ENCODE data around the gene MAB21L4. TPM values are rescaled to one million over a fixed set of nuclear protein-coding genes. Genes with fewer than 3 reads are reported as not detected.
A peak's percentile ranks its signal among the peaks of the same experiment; 100 is the strongest.

The MAB21L4 gene
- total and polyA plus RNA-seq, 2 experiments from 2014 or later: not detected

GRCh38 chr2:240840435-240841060 is 55.4 kb downstream of the MAB21L4 start:
- Histone ChIP-seq H3K27me3 (replicated peaks; ENCODE audit: insufficient read depth) (peaks cover 29% of the 10 kb centered on the region), H3K9ac (no peak overlapping the region), H3K79me2 (ENCODE audit: insufficient read depth) (no peaks in the 10 kb centered on the region), H3K4me2 (ENCODE audit: unreplicated experiment) (no peak overlapping the region), H3K4me3 (no peak overlapping the region), H4K20me1 (ENCODE audit: insufficient read depth) (no peaks in the 10 kb centered on the region), H3F3A (ENCODE audit: insufficient read depth) (no peaks in the 10 kb centered on the region), H3K9me2 (ENCODE audit: insufficient read depth) (no peaks in the 10 kb centered on the region), H2AFZ (no peak overlapping the region), H3K36me3 (ENCODE audit: low read depth) (no peaks in the 10 kb centered on the region), H3K4me1 (ENCODE audit: insufficient read depth) (peaks cover 9% of the 10 kb centered on the region), H3K9me3 (ENCODE audit: low read depth) (no peaks in the 10 kb centered on the region), H3K27ac (no peak overlapping the region)
- WGBS, 2 experiments (ENCODE audit: low coverage in 1 of 2, low lambda C conversion rate in 2 of 2, missing lambda C conversion rate in 2 of 2): 32 to 36% methylated on average over 9 of the region's 9 CpGs
- DNase-seq: peak; percentile 86
- TF ChIP-seq EZH2 (IDR thresholded peaks at IDR 0.05; ENCODE audit: insufficient read depth, poor library complexity, severe bottlenecking) (no peak), EZH2phosphoT487 (IDR thresholded peaks at IDR 0.05; ENCODE audit: insufficient read depth, low read depth) (no peak)
- in situ Hi-C loops (cut with MboI): no loop called here

- Histone ChIP-seq H3K9me3 (ENCODE audit: low read depth) (no peaks in the 10 kb centered on the region), H3K4me1 (ENCODE audit: insufficient read depth) (peaks cover 9% of the 10 kb centered on the region), H3K36me3 (ENCODE audit: low read depth) (no peaks in the 10 kb centered on the region), H3K27ac (no peak overlapping the region), H4K20me1 (ENCODE audit: insufficient read depth) (no peaks in the 10 kb centered on the region), H3K79me2 (ENCODE audit: insufficient read depth) (no peaks in the 10 kb centered on the region), H3K4me2 (ENCODE audit: unreplicated experiment) (no peak overlapping the region), H3K9ac (no peak overlapping the region), H3K4me3 (no peak overlapping the region), H2AFZ (no peak overlapping the region), H3F3A (ENCODE audit: insufficient read depth) (0 out of 2 replicates have a peak, but pooled peaks cover 3% of the 10 kb centered on the region), H3K9me2 (ENCODE audit: insufficient read depth) (no peaks in the 10 kb centered on the region), H3K27me3 (replicated peaks; ENCODE audit: insufficient read depth) (peaks cover 20% of the 10 kb centered on the region)
- no peak for DNase-seq
- WGBS, 2 experiments (ENCODE audit: low coverage in 1 of 2, low lambda C conversion rate in 2 of 2, missing lambda C conversion rate in 2 of 2): 68 to 71% methylated on average over 26 to 28 of the region's 28 CpGs
- TF ChIP-seq EZH2phosphoT487 (IDR thresholded peaks at IDR 0.05; ENCODE audit: insufficient read depth, low read depth) (no peak), EZH2 (IDR thresholded peaks at IDR 0.05; ENCODE audit: insufficient read depth, poor library complexity, severe bottlenecking) (no peak)
- in situ Hi-C loops (cut with MboI): no loop called here
Observed at GRCh38 chr2:240839152-240840143, 56.5 kb downstream of the MAB21L4 start.

GRCh38 chr2:240837621-240838020 is 58.3 kb downstream of the MAB21L4 start:
- Histone ChIP-seq H3K4me3 (no peak overlapping the region), H3K9ac (no peak overlapping the region), H3K79me2 (ENCODE audit: insufficient read depth) (no peaks in the 10 kb centered on the region), H3F3A (ENCODE audit: insufficient read depth) (0 out of 2 replicates have a peak, but pooled peaks cover 3% of the 10 kb centered on the region), H3K27me3 (replicated peaks; ENCODE audit: insufficient read depth) (peaks cover 16% of the 10 kb centered on the region), H4K20me1 (ENCODE audit: insufficient read depth) (no peaks in the 10 kb centered on the region), H3K4me2 (ENCODE audit: unreplicated experiment) (no peak overlapping the region), H3K4me1 (ENCODE audit: insufficient read depth) (peaks cover 9% of the 10 kb centered on the region), H3K36me3 (ENCODE audit: low read depth) (no peaks in the 10 kb centered on the region), H3K27ac (no peak overlapping the region), H3K9me3 (ENCODE audit: low read depth) (no peaks in the 10 kb centered on the region), H3K9me2 (ENCODE audit: insufficient read depth) (no peaks in the 10 kb centered on the region), H2AFZ (no peak overlapping the region)
- TF ChIP-seq EZH2phosphoT487 (IDR thresholded peaks at IDR 0.05; ENCODE audit: insufficient read depth, low read depth) (no peak), EZH2 (IDR thresholded peaks at IDR 0.05; ENCODE audit: insufficient read depth, poor library complexity, severe bottlenecking) (no peak)
- DNase-seq: no peak
- in situ Hi-C loops (cut with MboI): no loop called here
- 56% methylated on average over 4 of the region's 4 CpGs for WGBS, 2 experiments (ENCODE audit: low coverage in 1 of 2, low lambda C conversion rate in 2 of 2, missing lambda C conversion rate in 2 of 2)

- Histone ChIP-seq H2AFZ (no peak overlapping the region), H3K27ac (no peak overlapping the region), H3F3A (ENCODE audit: insufficient read depth) (0 out of 2 replicates have a peak, but pooled peaks cover 3% of the 10 kb centered on the region), H3K4me1 (ENCODE audit: insufficient read depth) (peaks cover 9% of the 10 kb centered on the region), H3K9ac (no peak overlapping the region), H3K4me2 (ENCODE audit: unreplicated experiment) (peak overlapping the region; percentile 69), H3K9me2 (ENCODE audit: insufficient read depth) (no peaks in the 10 kb centered on the region), H3K9me3 (ENCODE audit: low read depth) (no peaks in the 10 kb centered on the region), H3K4me3 (no peak overlapping the region), H3K36me3 (ENCODE audit: low read depth) (no peaks in the 10 kb centered on the region), H3K27me3 (replicated peaks; ENCODE audit: insufficient read depth) (peaks cover 16% of the 10 kb centered on the region), H4K20me1 (ENCODE audit: insufficient read depth) (no peaks in the 10 kb centered on the region), H3K79me2 (ENCODE audit: insufficient read depth) (no peaks in the 10 kb centered on the region)
- WGBS, 2 experiments (ENCODE audit: low coverage in 1 of 2, low lambda C conversion rate in 2 of 2, missing lambda C conversion rate in 2 of 2): 10 to 12% methylated on average over 17 of the region's 17 CpGs
- TF ChIP-seq EZH2phosphoT487 (IDR thresholded peaks at IDR 0.05; ENCODE audit: insufficient read depth, low read depth): no peak
- TF ChIP-seq EZH2 (IDR thresholded peaks at IDR 0.05; ENCODE audit: insufficient read depth, poor library complexity, severe bottlenecking): no peak
- in situ Hi-C loops (cut with MboI): no loop called here
- DNase-seq: peak; percentile 92
Observed at GRCh38 chr2:240836781-240837467, 59.0 kb downstream of the MAB21L4 start.

Other genes with a start within 250 kb of the MAB21L4 start
- not detected in 2 replicates for gene AQP12B, start 213.3 kb downstream of the MAB21L4 start, total RNA-seq (2014; rRNA removed; shearing (Covaris generic))
- gene AQP12B, start 213.3 kb downstream of the MAB21L4 start, polyA plus RNA-seq (2016; fragmentation: Nextera tagmentation; extraction: Ambion mirVana): not detected in 2 replicates
- gene AQP12A, start 204.3 kb downstream of the MAB21L4 start, total RNA-seq (2014; rRNA removed; shearing (Covaris generic)): not detected in 2 replicates
- gene AQP12A, start 204.3 kb downstream of the MAB21L4 start, polyA plus RNA-seq (2016; fragmentation: Nextera tagmentation; extraction: Ambion mirVana): not detected in 2 replicates
- gene KIF1A, start 75.9 kb downstream of the MAB21L4 start, total RNA-seq (2014; rRNA removed; shearing (Covaris generic)): under 0.01 TPM in 1 of 2 replicates, not detected in the other
- 0.05 and 0.22 TPM in 2 replicates for gene KIF1A, start 75.9 kb downstream of the MAB21L4 start, polyA plus RNA-seq (2016; fragmentation: Nextera tagmentation; extraction: Ambion mirVana)
- gene AGXT, start 27.3 kb downstream of the MAB21L4 start, total RNA-seq (2014; rRNA removed; shearing (Covaris generic)): not detected in 2 replicates
- not detected in 2 replicates for gene AGXT, start 27.3 kb downstream of the MAB21L4 start, polyA plus RNA-seq (2016; fragmentation: Nextera tagmentation; extraction: Ambion mirVana)
- under 0.01 and 2.4 TPM in 2 replicates for gene CROCC2, start 10.2 kb upstream of the MAB21L4 start, total RNA-seq (2014; rRNA removed; shearing (Covaris generic))
- gene CROCC2, start 10.2 kb upstream of the MAB21L4 start, polyA plus RNA-seq (2016; fragmentation: Nextera tagmentation; extraction: Ambion mirVana): not detected in 2 replicates
- 29.4 and 36.2 TPM in 2 replicates for gene SNED1, start 102.5 kb upstream of the MAB21L4 start, total RNA-seq (2014; rRNA removed; shearing (Covaris generic))
- 6.1 and 7.7 TPM in 2 replicates for gene SNED1, start 102.5 kb upstream of the MAB21L4 start, polyA plus RNA-seq (2016; fragmentation: Nextera tagmentation; extraction: Ambion mirVana)
- gene MTERF4, start 206.1 kb upstream of the MAB21L4 start, total RNA-seq (2014; rRNA removed; shearing (Covaris generic)): 21.0 and 39.8 TPM in 2 replicates
- gene MTERF4, start 206.1 kb upstream of the MAB21L4 start, polyA plus RNA-seq (2016; fragmentation: Nextera tagmentation; extraction: Ambion mirVana): 15.1 and 15.8 TPM in 2 replicates